ENCODE results near the gene FADS1.

The FADS1 gene

GRCh38 chr11:61839742-61840141, 22.9 kb upstream of the FADS1 start:
- Histone ChIP-seq H3K9me3 (no peaks in the 10 kb centered on the region), H3K4me3 (ENCODE audit: low read depth, low read length) (no peak overlapping the region), H3K27me3 (no peaks in the 10 kb centered on the region), H3K36me3 (peaks cover 15% of the 10 kb centered on the region), H3K4me1 (no peaks in the 10 kb centered on the region)
- TF ChIP-seq, protein P1, sequence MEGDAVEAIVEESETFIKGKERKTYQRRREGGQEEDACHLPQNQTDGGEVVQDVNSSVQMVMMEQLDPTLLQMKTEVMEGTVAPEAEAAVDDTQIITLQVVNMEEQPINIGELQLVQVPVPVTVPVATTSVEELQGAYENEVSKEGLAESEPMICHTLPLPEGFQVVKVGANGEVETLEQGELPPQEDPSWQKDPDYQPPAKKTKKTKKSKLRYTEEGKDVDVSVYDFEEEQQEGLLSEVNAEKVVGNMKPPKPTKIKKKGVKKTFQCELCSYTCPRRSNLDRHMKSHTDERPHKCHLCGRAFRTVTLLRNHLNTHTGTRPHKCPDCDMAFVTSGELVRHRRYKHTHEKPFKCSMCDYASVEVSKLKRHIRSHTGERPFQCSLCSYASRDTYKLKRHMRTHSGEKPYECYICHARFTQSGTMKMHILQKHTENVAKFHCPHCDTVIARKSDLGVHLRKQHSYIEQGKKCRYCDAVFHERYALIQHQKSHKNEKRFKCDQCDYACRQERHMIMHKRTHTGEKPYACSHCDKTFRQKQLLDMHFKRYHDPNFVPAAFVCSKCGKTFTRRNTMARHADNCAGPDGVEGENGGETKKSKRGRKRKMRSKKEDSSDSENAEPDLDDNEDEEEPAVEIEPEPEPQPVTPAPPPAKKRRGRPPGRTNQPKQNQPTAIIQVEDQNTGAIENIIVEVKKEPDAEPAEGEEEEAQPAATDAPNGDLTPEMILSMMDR (IDR thresholded peaks at IDR 0.05; ENCODE audit: low read depth, low read length) = no peak
- no peak for DNase-seq

DNA sequence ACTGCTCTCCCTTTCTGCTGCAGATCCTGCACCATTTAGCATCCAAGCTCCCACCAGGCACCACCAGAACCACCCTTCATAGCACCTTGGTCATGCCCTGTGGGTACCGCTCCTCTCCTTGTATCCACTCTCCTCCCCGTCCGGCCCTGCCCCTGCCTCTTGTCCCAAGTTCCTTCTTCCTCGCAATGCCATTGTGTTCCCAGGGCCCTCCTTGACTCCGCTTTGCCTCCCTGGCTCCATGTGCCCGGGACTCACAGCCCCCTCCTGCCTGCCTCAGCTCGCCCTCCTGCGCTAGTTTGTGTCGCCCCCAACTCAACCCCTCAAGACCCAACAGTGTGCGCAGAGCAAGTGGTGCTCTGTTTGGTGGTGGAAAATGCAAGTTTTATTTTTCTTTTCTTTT, 22.1 kb upstream of the FADS1 start:
- H3K4me1 ChIP-seq = peaks cover 3% of the 10 kb centered on the region; the same call in 1 of the 2 replicates
- TF ChIP-seq, protein P1 (IDR thresholded peaks at IDR 0.05; ENCODE audit: low read depth, low read length) = no peak
- H3K9me3 ChIP-seq = no peaks in the 10 kb centered on the region
- no peaks in the 10 kb centered on the region for H3K27me3 ChIP-seq
- no peak overlapping the region for H3K4me3 ChIP-seq (ENCODE audit: low read depth, low read length)
- DNase-seq = no peak
- H3K36me3 ChIP-seq = peaks cover 15% of the 10 kb centered on the region

DNA sequence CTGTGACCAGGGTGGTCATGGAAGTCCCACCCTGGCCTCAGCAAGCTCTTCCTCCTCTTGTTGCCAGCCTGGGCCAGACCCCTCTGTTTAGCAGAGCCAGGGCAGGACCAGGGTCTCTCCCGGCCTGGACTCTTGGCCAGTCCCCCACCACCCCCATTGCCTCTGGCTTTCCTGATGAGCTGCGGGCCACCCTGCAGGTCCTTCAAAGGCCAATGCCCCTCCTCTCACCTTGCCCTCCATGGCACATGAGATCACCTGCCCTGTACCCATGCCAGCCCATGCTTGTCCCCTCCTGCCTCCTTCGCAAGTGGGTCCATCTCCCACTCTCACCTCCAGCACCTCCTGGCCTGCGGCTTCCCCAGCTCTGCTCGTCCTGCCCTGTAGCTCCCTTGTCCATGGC, 21.7 kb upstream of the FADS1 start:
- no peak for DNase-seq
- Histone ChIP-seq H3K4me1 (peaks cover 3% of the 10 kb centered on the region; the same call in 1 of the 2 replicates), H3K36me3 (peaks cover 15% of the 10 kb centered on the region), H3K27me3 (no peaks in the 10 kb centered on the region), H3K9me3 (no peaks in the 10 kb centered on the region), H3K4me3 (ENCODE audit: low read depth, low read length) (no peak overlapping the region)
- TF ChIP-seq, protein P1 (IDR thresholded peaks at IDR 0.05; ENCODE audit: low read depth, low read length) = no peak

DNA sequence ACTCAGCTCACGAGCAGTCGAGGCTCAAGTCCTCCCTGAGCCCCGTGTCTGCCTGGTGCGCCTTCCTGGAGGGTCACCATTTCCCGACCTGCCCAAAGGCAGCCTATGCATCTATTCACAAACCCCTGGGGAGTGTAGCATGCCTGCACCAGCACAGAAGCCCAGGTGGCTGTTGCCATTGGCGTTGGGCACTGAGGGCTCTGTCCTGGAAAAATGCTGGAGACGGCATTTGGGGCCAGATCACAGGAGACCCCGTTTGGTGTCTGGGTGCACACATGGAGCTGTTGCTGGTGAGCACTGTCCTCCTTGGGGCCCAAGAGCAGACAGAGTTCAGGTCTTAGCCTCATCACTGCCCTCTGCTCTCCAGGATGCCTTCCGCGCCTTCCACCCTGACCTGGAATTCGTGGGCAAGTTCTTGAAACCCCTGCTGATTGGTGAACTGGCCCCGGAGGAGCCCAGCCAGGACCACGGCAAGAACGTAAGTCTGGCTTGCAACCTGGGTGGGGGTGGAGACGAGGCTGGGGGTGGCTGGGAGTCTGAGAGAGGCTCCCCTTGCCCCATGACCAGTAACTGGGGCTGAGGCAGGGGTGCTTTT, 20.7 kb upstream of the FADS1 start:
- Histone ChIP-seq H3K4me1 (peaks cover 3% of the 10 kb centered on the region; the same call in 1 of the 2 replicates), H3K36me3 (peaks cover 15% of the 10 kb centered on the region), H3K27me3 (no peaks in the 10 kb centered on the region), H3K4me3 (ENCODE audit: low read depth, low read length) (no peak overlapping the region), H3K9me3 (no peaks in the 10 kb centered on the region)
- no peak for DNase-seq
- TF ChIP-seq, protein P1 (IDR thresholded peaks at IDR 0.05; ENCODE audit: low read depth, low read length) = no peak

DNA sequence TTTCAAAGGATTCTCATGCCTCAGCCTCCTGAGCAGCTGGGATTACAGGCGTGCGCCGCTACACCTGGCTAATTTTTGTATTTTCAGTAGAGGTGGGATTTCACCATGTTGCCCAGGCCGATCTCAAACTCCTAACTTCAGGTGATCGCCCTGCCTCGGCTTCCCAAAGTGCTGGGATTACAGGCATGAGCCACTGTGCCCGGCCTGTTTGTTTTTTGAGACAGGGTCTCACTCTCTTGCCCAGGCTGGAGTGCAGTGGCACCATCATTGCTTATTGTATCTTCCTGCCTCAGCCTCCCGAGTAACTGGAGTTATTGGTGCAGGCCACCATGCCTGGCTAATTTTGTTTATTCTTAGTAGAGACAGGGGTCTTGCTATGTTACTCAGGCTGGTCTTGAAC, 19.4 kb upstream of the FADS1 start:
- H3K27me3 ChIP-seq = no peaks in the 10 kb centered on the region
- peaks cover 3% of the 10 kb centered on the region; the same call in 1 of the 2 replicates for H3K4me1 ChIP-seq
- DNase-seq = no peak
- H3K9me3 ChIP-seq = no peaks in the 10 kb centered on the region
- H3K36me3 ChIP-seq = peaks cover 12% of the 10 kb centered on the region
- TF ChIP-seq, protein P1 (IDR thresholded peaks at IDR 0.05; ENCODE audit: low read depth, low read length) = no peak
- no peak overlapping the region for H3K4me3 ChIP-seq (ENCODE audit: low read depth, low read length)

DNA sequence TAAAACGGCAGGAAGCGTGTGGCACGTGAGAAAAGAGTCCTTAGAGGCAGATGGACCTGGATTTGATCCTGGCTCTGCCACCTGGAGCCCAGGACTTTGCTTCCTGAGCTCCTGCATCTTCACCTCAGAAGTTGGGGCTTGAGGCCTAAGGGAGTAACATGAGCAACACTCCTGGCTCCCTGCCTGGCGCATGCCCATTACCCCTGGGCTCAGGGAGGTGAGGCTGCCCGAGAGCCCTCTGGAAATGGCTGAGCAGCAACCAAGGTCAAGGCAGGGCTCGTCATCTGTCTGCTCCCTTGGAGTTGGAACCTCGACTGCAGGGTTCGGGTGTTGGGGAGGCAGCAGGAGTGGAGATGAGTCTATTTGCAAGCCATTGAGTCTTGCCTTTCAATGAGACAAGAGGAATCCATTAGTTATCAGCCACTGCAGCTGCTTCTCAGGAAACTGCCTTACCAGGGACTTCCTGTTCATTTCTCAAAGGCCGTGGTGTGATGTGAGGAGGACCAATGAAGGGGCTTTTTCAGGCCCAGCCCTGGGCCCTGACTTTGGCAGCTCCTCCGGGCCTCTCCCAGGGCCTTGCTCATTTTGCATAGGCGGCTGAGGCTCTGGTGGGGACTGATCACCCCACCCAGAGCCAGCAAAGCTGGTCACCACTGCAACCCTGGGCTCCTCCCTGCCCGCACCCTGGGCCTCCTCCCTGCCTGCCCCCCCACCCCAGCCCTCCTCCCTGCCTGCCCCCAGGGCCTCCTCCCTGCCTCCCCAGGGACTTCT, 17.7 kb upstream of the FADS1 start:
- no peaks in the 10 kb centered on the region; the same call in none of the 2 replicates for H3K36me3 ChIP-seq
- no peak for DNase-seq

More for the DNA sequence above, 17.7 kb upstream of the FADS1 start:
- Histone ChIP-seq H3K4me3 (ENCODE audit: low read depth, low read length) (no peak overlapping the region), H3K9me3 (no peaks in the 10 kb centered on the region), H3K4me1 (peaks cover 3% of the 10 kb centered on the region; the same call in 1 of the 2 replicates), H3K27me3 (no peaks in the 10 kb centered on the region)
- TF ChIP-seq, protein P1 (IDR thresholded peaks at IDR 0.05; ENCODE audit: low read depth, low read length) = no peak
